Amygdala (tissue), 56 donors: ENCODE data around the gene UNC13A.

Experiments
- DNase-seq, 56 donors: peaks; one replicate each; lab custom pipeline; 2025; lab: John Stamatoyannopoulos, UW

The UNC13A gene

GRCh38 chr19:17632577-17632976 is 55.6 kb downstream of the UNC13A start:
- no peak for DNase-seq

GRCh38 chr19:17629760-17630159 is 58.4 kb downstream of the UNC13A start:
- no peak for DNase-seq

- no peak for DNase-seq
Measured at GRCh38 chr19:17627921-17628320, 60.2 kb downstream of the UNC13A start.

GRCh38 chr19:17627161-17627560 is 61.0 kb downstream of the UNC13A start:
- DNase-seq, result no peak

- DNase-seq, result no peak
Measured at GRCh38 chr19:17626456-17627015, 61.6 kb downstream of the UNC13A start.

GRCh38 chr19:17625980-17626379 is 62.2 kb downstream of the UNC13A start:
- no peak for DNase-seq

GRCh38 chr19:17625043-17625442 is 63.1 kb downstream of the UNC13A start:
- no peak for DNase-seq

GRCh38 chr19:17624314-17624991 is 63.7 kb downstream of the UNC13A start:
- no peak for DNase-seq

- no peak for DNase-seq
Measured at GRCh38 chr19:17623224-17623935, 64.8 kb downstream of the UNC13A start.

GRCh38 chr19:17620696-17621095 is 67.5 kb downstream of the UNC13A start:
- no peak for DNase-seq

GRCh38 chr19:17618936-17619335 is 69.2 kb downstream of the UNC13A start:
- no peak for DNase-seq

GRCh38 chr19:17618281-17618903 is 69.8 kb downstream of the UNC13A start:
- DNase-seq, result no peak

GRCh38 chr19:17617807-17618192 is 70.4 kb downstream of the UNC13A start:
- DNase-seq, result no peak

- peak in 2 of 56 donors; percentile 22 to 30 for DNase-seq
Measured at GRCh38 chr19:17616961-17617806, 71.0 kb downstream of the UNC13A start.

- no peak for DNase-seq
Measured at GRCh38 chr19:17616686-17616960, 71.5 kb downstream of the UNC13A start.

GRCh38 chr19:17615889-17616685 is 72.1 kb downstream of the UNC13A start:
- DNase-seq, result no peak

GRCh38 chr19:17614476-17614875 is 73.7 kb downstream of the UNC13A start:
- no peak for DNase-seq

GRCh38 chr19:17611462-17612244 is 76.5 kb downstream of the UNC13A start:
- no peak for DNase-seq

- peak in 1 of 56 donors; percentile 15 for DNase-seq
Measured at GRCh38 chr19:17610384-17610783, 77.8 kb downstream of the UNC13A start.
